ENCODE data around the gene FUBP1.
"Not testable (repeated sequence)": the region's sequence is repeated elsewhere in the genome, so short reads cannot be mapped to it uniquely, and the experiment has no call there.

The FUBP1 gene

DNA sequence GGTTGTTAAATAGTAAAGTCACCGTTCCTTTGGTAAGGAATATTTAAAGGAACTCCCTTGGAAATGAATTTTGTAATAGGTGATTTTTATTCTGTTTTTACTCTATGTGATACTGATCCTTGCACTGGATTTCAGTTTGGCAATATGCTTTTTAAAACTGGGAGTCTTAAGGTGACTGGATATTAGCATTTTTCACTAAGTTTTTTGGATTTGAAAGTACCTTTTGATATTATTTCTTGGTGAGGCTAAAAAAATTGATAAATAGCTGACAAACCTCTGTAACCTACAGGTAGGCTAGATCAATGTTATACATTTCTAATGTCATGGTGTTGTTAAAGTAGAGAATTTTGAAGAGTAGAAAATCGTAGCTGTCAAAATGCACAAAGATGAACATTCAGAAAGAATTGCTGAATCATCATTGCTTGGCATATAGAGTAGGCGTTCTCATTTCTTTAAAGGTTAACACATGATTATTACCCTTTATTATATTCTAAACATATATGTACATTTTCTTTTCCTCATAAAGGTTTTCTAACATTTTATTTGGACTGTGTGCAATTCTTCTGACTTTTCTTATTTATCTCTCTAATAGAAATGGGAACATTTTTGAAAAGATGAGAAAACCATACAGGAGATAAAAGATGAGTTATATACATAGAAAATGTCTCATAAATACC is 24.3 kb upstream of the FUBP1 start:
- DNase-seq (ENCODE audit: low spot score), result no peak
- in situ Hi-C loops (cut with MboI; ENCODE audit: low pct_unique_long_range_greater_than_20kb, low sequenced_read_pairs, unreplicated experiment), result no loop called here
- TF ChIP-seq, protein P1, sequence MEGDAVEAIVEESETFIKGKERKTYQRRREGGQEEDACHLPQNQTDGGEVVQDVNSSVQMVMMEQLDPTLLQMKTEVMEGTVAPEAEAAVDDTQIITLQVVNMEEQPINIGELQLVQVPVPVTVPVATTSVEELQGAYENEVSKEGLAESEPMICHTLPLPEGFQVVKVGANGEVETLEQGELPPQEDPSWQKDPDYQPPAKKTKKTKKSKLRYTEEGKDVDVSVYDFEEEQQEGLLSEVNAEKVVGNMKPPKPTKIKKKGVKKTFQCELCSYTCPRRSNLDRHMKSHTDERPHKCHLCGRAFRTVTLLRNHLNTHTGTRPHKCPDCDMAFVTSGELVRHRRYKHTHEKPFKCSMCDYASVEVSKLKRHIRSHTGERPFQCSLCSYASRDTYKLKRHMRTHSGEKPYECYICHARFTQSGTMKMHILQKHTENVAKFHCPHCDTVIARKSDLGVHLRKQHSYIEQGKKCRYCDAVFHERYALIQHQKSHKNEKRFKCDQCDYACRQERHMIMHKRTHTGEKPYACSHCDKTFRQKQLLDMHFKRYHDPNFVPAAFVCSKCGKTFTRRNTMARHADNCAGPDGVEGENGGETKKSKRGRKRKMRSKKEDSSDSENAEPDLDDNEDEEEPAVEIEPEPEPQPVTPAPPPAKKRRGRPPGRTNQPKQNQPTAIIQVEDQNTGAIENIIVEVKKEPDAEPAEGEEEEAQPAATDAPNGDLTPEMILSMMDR (IDR thresholded peaks at IDR 0.05; ENCODE audit: extremely low read depth, insufficient read depth, missing control alignments), result no peak

DNA sequence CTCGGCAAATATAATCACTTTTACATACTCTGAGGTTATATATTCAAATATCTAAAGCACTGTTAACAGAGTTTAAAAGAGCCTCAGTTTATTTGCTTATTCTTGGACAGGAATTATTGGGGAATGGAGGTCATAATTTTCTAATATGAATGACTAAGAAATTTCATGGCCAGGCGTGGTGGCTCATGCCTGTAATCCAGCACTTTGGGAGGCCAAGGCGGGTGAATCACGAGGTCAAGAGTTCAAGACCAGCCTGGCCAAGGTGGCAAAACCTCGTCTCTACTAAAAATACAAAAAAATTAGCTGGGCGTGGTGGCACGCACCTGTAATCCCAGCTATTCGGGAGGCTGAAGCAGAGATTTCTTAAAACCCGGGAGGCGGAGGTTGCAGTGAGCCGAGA is 21.7 kb upstream of the FUBP1 start:
- in situ Hi-C loops (cut with MboI; ENCODE audit: low pct_unique_long_range_greater_than_20kb, low sequenced_read_pairs, unreplicated experiment); DNase-seq (ENCODE audit: low spot score): not testable (repeated sequence)

DNA sequence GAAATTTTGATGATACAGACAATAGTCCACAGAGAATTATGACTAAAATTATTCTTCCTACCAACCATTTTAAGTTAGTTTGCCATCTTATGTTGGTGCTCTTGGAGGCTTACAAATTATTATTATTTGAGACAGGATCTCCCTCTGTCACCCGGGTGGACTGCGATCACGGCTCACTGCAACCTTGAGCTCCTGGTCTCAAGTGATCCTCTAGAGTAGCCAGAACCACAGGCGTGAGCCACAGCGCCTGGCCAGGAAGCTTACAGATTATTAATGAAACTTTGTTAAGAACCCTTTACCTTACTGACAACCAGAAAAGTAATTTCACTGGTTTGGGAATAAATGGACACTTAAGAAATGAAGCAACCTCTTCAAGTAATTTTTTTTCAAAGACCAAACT is 17.9 kb upstream of the FUBP1 start:
- TF ChIP-seq, protein P1 (IDR thresholded peaks at IDR 0.05; ENCODE audit: extremely low read depth, insufficient read depth, missing control alignments), result no peak
- DNase-seq (ENCODE audit: low spot score), result no peak
- in situ Hi-C loops (cut with MboI; ENCODE audit: low pct_unique_long_range_greater_than_20kb, low sequenced_read_pairs, unreplicated experiment), result no loop called here

DNA sequence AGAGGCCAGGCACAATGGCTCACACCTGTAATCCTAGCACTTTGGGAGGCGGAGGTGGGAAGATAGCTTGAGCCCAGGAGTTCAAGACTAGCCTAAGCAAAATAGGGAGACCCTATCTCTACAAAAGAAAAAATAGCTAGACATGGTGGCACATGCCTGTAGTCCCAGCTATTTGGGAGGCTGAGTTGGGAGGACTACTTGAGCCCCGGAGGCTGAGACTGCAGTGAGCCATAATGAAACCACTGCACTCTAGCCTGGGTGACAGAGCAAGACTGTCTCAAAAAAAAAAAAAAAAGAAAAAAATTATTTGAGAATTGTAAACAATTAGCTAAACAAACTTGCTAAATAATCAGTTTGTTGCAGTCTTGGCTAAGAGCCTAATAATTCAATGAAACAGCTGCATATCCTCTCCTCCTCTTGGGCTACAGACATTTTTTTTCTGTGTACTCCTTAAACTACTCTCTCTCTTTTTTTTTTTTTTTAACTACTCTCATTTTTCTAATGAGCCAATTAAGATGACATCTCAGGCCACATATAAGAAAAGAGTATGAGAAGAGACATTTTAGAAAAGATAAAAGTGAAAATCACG is 15.3 kb upstream of the FUBP1 start:
- TF ChIP-seq, protein P1 (IDR thresholded peaks at IDR 0.05; ENCODE audit: extremely low read depth, insufficient read depth, missing control alignments), result no peak
- DNase-seq (ENCODE audit: low spot score), result no peak
- in situ Hi-C loops (cut with MboI; ENCODE audit: low pct_unique_long_range_greater_than_20kb, low sequenced_read_pairs, unreplicated experiment), result no loop called here

DNA sequence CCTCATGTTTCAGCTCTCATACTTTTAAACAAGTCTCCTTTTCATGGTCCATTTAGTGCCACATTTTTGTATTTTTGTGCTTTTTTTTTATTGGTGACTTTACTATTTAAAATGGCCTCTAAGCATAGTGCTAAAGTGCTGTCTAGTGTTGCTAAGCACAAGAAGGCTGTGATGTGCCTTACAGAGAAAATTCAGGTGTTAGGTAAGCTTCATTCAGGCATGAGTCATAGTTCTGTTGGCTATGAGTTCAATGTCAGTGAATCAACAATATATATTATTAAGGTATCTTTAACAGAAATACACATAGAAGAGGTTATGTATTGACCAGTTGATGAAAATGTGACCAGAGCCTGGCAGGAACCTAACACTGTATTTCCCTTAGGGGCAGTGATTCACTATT is 12.8 kb upstream of the FUBP1 start:
- TF ChIP-seq, protein P1 (IDR thresholded peaks at IDR 0.05; ENCODE audit: extremely low read depth, insufficient read depth, missing control alignments), result no peak
- no peak for DNase-seq (ENCODE audit: low spot score)
- in situ Hi-C loops (cut with MboI; ENCODE audit: low pct_unique_long_range_greater_than_20kb, low sequenced_read_pairs, unreplicated experiment), result no loop called here

DNA sequence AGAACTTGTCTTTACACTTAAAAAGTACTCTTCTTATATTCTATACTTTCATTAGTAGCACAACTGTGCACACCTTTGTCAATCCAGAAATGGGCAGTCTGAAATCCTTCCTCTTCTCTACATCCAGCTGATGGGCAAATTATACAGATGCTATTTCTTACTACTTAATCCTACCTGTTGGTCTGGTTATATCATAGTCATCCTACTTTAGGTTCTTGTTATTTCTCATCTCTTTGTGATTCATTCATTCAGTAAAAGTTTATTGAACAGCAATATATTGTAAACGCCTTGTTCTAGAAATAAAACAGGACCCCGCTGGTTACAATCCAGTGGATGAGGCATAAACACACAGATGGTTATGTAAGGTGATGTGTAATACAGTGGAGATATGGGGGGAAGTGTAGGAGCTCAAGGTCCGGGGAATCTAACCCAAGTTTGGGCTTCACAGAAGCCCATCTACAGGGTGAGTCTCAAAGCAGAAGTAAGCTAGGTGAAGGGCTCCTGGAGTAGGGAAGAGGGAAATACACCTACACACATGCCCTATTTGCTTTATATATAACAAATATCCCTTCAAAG is 11.8 kb upstream of the FUBP1 start:
- in situ Hi-C loops (cut with MboI; ENCODE audit: low pct_unique_long_range_greater_than_20kb, low sequenced_read_pairs, unreplicated experiment), result no loop called here
- TF ChIP-seq, protein P1 (IDR thresholded peaks at IDR 0.05; ENCODE audit: extremely low read depth, insufficient read depth, missing control alignments), result no peak

DNA sequence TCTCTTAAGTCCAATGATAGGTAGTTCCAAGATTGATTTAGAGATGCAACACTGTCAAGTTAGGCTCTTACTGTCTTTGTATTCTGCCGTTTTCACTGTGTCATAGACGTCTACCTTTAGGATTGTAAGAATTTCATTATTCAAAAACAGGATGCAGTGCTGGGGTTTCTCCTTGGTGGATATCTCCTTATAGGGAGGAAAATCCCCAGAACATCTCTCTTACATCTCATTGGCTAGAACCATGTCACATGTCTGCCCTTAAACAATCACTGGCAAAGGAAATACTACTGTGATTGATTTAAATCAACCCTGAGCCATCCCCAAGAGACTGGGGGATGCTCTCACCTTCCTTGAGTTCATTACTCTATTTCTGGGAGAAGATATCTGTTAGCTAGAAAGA is 10.9 kb upstream of the FUBP1 start:
- DNase-seq (ENCODE audit: low spot score), result no peak
- in situ Hi-C loops (cut with MboI; ENCODE audit: low pct_unique_long_range_greater_than_20kb, low sequenced_read_pairs, unreplicated experiment), result no loop called here
- TF ChIP-seq, protein P1 (IDR thresholded peaks at IDR 0.05; ENCODE audit: extremely low read depth, insufficient read depth, missing control alignments), result no peak

More for the DNA sequence above, 11.8 kb upstream of the FUBP1 start:
- no peak for DNase-seq (ENCODE audit: low spot score)
